Left kidney (tissue), 2 donors: ENCODE measurements around the gene COG5. TPM values are rescaled to one million over a fixed set of nuclear protein-coding genes. Genes with fewer than 3 reads are reported as not detected.
A peak's percentile ranks its signal among the peaks of the same experiment; 100 is the strongest.

Experiments
- DNase-seq: peaks from one replicate; pipeline ENCODE4 v3.0.0-alpha.2; 2013
- polyA plus RNA-seq: library from polyadenylated mRNA; unstranded; fragments of 120-200 nt; gene quantifications from one replicate; pipeline ENCODE4 v1.2.1, GENCODE V29; 2013; ENCODE audit not compliant: insufficient read length

Gene COG5
- polyA plus RNA-seq, 1 donor: 37.7 TPM

DNA sequence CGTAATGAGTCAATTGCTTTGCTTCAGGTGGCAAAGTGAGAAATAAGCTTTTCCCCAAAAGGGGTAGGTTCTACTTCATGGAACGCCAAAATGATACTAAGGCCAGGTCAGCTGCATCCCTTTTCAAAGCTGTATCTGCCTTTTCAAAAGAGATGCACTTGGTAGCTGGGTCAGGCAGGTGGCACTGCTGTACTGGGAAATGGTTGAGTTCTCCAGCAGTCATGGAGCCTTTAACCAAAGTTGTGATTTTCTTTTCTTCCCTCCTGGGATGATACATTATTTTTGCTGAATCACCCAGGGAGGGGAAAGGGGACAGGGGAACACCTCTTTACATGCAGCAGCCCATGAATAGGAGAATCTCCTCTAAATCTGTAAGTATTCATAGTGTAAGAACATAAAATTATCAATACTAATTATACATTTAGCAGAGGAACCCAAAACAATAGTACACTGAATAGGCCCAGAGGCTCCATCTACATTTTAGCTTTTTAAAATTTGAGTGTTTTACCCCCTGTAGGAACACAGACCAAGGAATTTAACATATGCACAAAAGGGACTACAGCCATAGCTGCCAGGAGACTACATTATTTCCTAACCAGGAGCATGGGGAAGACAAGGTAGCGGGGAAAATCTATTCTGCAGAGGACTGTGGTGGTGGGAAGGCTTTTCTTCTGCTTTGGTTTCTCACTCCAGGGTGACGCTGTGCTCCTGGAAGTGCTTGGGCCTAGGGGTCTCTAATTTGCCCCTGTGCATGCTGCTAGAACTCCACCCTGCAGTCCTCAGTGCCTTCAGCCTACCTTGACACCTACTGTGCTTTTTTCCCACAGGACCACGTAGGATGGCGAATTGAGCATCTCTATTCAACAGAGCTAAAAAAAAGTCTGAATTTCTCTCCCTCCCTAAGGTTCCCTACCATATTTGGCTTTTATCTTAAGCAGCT is 100.3 kb downstream of the COG5 start:
- DNase-seq: peak; percentile 50

DNA sequence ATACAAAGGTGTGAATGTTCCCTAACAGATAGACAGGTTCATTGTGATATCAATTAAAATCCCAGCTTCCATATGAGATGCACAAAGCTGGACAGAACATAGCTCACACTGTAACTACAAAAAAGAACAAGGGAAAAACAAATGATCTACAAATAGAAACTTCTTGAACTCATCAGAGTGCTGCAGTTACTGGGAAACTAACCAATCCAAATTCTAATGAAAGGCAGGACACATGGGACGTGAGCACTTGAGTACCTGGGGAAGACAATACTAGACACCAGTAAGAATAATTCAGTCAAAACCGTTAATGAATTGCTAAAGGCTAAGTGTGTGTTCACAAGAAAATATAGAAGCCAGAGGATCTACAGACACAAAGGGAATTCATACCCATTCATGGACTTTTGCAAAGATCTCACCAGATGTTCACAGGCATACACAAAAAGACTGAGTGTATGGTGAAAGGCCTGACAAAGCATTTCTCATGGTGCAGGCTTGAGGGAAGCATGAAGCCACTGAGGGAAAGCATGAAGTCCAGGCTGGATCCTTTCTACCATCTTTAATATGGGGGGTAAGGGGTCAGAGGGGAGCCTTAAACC is 101.7 kb downstream of the COG5 start:
- DNase-seq: no peak

DNA sequence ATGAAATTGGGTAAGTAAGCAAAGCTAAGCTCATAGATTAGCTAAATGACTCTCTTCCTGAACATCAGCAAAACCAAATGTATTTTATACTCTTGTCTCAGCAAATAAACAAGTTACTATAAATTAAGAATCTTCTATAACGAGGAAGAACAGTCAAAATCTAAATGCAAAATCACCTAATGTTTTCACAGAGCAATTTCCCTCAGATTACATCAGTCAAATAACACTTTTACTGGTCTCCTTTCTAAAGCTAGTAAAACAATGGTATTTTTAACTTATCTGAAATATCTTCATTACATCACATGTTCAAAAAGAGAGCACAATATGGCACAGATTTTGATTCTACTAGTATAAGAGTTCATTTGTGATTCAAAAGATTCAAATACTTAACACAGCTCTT is 110.3 kb downstream of the COG5 start:
- no peak for DNase-seq

DNA sequence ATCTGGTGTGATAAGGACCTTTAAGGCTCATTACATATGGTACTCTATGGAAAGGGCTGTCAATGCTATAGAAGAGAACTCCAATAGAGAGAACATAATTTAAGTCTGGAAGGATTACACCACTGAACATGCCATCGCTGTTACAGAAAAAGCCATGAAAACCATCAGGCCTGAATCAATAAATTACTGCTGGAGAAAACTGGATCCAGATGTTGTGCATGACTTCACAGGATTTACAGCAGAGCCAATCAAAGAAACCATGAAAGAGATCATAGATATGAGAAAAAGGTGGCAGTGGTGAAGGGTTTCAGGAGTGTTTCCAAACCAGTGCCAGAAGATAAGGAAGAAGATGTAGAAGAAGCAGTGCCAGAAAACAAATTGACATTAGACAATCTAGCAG is 112.8 kb downstream of the COG5 start:
- no peak for DNase-seq

DNA sequence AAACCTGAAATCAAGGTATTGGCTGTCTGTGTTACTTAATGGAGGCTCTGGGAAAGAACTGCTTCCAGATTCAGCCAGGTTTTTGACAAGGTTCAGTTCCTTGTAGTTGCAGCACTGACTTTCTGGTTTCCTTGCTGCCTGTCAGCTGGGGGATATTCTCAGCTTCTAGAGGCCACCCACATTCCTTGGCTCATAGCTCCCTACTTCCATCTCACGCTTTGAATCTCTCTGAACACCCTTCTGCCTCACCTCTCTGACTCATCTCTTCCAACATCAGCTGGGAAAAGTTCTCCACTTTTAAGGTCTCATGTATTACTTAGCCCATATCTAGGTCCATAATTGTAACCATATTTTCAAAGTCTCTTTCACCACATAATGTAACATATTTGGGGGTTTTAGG is 116.7 kb downstream of the COG5 start:
- no peak for DNase-seq

DNA sequence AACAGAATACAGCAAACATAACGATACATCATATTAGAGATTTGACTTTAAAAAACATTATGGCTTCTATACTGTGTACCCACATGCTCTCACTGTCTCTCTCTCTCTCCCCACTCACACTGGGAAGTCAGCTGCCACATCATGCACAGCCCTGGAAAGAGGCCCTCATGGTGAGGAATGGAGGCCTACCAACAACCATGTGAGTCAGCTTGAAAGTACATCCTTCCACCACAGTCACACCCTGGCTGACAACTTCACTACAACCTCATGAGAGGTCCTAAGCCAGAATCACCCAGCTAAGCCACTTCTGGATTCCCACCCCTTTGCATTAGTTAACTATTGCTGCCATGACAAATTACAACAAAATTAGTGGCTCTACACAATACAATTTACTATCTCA is 117.2 kb downstream of the COG5 start:
- DNase-seq: no peak

DNA sequence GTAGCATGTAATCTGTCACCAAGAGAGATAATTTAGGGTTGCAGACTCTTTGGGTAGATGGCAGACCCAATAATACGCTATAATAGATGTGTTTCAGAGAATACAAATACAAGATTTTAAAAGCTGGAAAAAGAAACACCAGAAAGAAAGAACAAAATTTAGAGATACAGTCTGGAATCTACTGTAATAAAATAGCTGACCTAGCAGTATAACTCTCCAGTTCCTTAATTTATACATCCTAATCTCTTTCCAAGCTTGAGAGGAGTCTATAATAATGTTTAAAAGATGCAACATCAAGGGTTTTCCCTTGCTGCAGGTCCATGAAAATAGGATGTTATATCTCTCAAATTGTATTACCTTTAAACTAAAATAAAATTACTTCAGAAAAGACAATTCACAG is 121.0 kb downstream of the COG5 start:
- DNase-seq: no peak

DNA sequence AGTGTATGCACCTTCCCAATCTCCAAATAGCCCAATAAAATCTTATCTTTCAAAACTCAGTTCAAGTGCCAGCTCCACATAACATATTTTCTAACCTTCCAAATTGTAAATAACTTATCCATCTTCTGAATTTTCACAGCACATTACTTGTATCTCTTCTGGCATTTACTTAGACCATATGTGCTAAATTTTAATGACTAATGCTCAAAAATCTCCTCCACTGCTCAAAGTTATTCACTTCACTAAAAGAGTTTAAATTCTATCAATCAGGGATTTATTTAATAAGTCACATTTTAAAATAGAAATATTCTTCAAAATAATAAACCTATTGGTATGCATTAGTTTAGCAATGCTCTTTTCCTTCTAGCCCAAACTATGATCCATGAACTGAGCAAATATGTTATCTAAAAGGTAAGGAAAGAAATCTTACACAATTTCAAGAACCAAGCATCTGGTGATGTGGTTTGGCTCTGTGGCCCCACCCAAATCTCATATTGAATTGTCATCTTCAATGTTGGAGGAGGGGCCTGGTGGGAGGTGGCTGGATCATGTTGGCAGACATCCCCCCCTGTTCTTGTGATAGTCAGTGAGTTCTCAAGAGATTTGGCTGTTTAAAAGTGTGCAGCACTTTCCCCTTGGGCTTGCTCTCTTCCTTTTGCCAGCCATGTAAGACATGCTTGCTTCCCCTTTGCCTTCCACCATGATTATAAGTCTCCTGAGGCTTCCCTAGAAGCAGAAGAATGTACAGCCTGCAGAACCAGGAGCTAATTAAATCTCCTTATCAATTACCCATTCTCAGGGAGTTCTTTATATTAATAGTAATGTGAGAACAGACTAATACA is 121.9 kb downstream of the COG5 start:
- no peak for DNase-seq

DNA sequence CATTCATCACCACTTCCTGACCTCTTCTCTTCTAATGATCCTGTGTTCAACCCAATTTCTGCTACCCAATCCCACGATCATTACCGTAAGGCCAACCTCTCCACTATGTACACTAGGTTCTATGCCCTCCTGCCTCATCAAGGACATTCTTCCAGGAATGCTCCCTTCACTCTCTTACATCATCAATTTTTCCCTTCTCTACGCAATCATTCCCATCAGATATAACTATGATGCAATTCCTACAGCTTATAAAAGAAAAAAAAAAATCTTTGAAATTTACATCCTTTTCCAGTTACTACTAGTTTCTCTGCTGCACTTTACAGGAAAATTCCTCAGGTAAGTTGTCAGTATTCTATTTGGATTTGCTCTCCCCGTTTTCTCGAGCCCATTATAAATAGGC is 124.7 kb downstream of the COG5 start:
- DNase-seq: no peak

DNA sequence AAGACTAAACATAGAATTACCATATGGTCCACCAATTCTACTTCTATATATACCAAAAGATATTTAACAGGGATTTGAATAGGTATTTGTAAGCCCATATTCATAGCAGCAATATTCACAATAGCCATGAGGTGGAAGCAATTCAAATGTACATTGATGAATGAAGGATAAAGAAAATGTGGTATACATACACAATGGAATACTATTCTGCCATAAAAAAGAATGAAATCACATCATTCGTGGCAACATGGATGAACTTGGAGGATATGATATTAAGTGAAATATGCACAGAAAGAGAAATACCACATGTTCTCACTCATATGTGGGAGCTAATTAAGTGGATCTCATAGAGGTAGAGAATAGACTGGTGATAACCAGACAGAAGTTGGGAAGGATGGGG is 128.0 kb downstream of the COG5 start:
- DNase-seq: no peak

DNA sequence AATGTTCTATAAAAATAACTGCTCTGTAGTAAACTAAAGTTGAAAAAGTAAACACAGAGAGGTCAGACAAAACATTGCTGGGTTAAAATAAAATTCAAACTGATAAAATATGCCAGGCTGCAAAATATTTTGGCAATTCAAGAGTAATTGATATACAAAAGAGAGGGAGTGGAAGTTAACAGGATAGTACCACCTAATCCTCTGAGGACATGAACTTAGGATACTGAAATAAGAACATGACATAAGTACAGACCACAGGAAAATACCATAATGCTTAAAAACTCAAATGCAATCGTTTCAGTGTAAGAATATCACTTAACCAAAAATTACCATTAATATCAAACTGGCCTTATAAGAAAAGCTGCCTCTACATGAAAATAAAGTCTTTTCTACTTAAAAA is 131.5 kb downstream of the COG5 start:
- DNase-seq: no peak

DNA sequence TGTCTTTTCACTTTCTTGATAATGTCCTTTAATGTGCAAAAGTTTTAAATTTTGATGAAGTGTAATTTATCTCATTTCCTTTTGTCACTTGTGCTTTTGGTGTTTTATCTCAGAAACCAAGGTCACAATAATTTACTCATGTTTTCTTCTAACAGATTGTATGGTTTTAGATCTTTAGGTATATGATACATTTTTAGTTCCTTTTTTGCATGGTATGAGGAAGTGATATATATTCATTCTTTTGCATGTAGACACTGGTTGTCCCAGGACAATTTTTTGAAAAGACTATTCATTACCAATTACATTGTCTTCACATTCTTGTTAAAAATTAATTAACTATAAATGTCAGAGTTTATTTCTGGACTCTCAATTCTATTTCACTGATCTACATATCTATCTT is 133.7 kb downstream of the COG5 start:
- no peak for DNase-seq

DNA sequence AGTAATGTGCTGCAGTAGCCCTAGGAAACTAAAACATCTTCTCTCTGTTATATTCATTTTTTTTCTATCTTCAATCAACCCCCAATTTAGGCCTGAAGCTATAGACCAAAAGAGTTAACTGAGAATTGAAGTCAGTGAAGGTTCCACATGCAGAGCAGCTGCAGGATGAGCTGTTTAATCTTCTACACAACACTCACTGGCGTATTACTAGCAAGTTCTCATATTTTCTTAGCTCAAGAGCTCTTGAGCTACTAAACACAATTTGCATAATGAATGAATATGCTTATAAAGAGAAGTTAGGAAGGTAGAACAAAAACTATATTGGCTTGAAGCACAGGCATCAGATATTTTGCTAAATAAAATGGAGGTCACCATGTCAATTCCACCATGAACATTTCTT is 135.1 kb downstream of the COG5 start:
- no peak for DNase-seq

DNA sequence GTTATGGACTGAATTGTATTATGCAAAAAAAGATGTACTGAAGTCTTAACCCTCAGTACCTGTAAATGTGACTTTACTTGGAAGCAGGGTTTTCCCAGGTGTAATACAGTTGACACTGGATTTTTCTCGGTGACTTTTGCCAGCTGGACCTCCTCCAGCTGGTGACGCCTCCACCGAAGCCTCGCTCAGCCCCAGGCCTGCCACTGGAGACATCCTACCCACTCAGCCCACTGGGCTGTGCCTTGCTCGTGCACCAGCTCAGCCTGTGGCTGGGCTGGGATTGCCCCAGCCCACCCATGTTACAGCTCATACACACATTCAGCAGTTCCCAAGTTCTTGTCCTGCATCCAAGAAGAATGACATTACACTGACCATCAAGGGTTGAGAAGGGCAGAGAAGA is 136.3 kb downstream of the COG5 start:
- no peak for DNase-seq

DNA sequence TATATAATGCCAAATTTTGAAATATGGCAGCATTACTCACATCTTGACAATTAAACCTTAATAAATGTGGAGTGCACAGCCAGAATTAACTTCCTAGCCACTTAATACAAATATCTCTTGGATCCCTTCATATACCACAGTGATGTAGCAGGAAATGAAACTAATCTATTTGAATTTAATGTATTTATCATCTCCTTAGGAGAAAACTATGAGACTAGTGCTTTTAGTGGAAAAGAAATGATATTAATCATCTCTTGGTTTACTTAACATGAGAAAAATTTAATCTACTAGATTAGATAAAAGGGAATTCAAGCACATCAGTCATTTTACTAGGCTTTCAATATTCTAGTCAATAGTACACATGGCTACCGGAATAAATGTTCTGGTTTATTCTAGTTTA is 149.5 kb downstream of the COG5 start:
- no peak for DNase-seq

DNA sequence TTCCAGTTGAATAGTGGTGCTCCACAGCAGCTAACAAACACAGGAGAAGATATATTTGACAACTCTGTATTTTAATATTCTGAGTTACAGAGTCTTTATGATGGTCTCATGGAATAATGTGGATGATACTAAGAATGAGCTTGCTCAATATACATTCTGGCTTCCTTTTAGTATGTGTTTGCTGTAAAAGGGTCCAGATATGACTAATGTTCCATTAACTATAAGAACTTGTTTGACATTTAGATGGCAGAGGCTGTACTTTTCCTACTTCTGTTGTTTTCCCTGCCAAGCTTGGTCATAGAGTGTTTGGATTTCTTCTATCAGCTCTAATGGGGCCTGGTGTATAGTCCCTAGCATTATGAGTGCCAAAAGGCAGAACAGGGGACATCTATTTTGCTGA is 155.4 kb downstream of the COG5 start:
- no peak for DNase-seq

DNA sequence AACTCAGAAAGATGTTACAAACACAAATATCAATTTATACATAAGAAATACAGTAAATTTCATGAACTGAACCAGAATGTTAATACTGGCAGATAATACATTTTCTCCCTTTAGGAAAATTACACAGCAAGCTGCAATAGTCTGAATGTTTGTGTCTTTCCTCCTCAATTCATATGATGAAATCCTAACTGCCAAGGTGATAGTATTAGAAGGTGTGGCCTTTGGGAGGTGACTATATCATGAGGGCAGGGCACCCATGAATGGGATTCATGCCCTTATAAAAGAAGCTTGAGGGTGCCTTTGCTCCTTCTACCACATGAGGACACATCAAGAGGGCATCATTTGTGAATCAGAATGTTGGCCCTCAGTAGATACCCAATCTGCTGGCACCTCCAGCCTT is 158.2 kb downstream of the COG5 start:
- no peak for DNase-seq

DNA sequence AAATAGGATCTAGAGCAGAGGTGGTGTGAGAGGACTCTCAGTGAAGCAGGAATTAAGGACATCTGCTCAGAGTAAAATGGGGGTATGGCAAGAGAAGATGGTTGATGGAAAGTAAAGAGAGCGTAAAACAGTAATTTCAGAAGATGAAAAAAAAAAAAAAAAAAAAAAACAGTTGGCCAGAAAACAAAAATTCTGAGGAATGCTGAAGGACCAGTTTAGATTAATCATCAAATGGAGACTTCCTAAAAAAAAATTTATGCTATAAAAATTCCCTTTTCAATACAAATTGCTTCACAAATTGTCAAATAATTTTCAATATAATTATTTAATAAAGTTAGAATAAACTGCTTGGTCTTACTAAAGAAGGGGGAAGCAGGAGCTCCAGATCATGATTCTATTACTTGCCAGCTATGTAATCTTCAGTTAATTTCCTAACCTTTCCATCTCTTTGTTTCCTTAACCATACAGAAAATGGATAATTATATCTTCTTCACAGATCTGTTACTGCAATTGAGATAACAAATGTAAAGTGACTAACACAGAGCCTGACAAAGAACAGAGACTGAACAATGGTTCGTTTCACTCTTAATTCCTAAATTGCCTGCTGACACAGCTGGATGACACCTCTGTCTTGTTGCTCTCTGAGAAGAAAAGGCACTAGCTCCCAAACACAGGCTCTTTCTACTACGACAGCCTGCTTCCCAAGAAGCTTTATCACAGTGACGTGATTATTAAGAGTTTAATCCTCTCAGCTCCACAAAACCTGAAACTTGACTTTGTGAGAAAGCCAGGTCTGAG is 158.8 kb downstream of the COG5 start:
- DNase-seq: no peak

DNA sequence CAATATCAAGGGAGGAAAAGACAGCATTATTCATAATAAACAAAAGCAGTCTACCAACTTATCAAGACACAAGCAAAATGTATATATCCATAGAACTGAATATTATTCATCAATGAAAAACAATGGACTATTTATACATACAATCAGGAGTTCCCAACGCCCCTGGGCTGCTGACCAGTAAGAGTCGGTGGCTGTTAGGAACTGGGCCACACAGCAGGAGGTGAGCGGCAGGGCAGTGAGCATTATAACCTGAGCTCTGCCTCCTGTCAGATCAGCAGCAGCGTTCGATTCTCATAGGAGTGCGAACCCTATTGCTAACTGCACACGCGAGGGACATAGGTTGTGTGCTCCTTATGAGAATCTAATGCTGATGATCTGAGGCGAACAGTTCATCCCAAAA is 165.6 kb downstream of the COG5 start:
- DNase-seq: no peak

DNA sequence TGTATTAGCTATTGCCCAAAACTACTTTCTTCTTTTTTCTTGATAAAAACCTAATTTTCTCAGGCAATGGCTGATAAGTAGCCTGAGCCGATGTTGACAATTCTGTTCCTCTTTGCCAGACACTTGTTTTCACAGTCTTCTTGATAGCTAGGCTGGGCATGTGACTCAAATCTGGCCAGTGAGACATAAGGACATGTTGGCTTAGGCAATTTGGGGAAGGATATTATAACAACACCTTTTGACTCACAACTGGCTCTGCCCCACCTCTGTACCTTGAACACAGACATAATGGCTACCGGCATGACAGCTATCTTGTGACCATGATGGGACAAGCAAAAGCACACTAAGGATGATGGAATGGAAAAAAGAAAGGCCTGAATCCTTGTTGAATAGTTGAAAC is 166.7 kb downstream of the COG5 start:
- DNase-seq: no peak

DNA sequence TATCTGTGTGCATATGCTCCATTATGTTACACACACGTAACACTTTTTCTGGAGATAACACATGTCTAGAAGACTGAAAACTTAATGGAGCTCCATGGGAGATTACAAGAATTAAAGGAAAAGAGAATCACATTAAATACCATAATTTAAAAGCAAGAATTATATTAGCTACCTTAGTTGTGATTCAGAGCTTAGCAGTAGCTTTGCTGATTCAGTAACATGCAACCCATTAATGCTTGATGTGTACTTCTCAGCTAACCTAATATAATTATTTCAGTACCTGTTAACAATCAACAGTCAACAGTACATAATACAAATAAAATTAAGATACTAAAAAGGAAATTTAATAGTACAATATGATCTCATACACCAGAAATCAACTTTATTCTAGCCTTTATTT is 167.6 kb downstream of the COG5 start:
- no peak for DNase-seq

DNA sequence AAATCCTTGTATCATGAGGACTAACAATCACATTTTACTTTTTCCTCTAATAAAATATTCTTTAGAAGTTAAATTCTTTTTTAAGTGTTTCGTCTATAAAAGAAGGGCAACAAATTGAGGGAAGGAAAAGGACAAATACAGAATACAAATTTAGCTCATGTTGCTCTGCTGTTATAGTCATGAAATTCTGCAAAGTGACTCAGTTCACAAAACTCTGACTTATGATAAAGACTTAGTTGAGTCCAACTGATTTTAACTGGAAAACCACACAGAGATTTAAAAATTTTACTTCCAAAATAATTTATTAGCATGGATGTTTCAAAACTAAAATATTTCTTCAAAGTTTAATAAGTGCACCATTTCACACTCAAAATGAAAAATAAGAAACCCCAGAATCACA is 168.9 kb downstream of the COG5 start:
- DNase-seq: no peak
